Measurements from ENCODE around the gene HIVEP3.

- TF ChIP-seq CTCF (conservative IDR thresholded peaks at IDR 0.05; ENCODE audit: low read depth, low read length) (no peak), EZH2 (IDR thresholded peaks at IDR 0.05; ENCODE audit: borderline replicate concordance, low read depth, low read length, poor library complexity, severe bottlenecking) (no peak)
Measured at GRCh38 chr1:41662061-41662764, 256.5 kb downstream of the HIVEP3 start.
